ENCODE data around the gene CEP89. TPM values are rescaled to one million over a fixed set of nuclear protein-coding genes. Genes with fewer than 3 reads are reported as not detected.

The CEP89 gene
- total RNA-seq, 1 donor from 2014 or later: 29.0 TPM

DNA sequence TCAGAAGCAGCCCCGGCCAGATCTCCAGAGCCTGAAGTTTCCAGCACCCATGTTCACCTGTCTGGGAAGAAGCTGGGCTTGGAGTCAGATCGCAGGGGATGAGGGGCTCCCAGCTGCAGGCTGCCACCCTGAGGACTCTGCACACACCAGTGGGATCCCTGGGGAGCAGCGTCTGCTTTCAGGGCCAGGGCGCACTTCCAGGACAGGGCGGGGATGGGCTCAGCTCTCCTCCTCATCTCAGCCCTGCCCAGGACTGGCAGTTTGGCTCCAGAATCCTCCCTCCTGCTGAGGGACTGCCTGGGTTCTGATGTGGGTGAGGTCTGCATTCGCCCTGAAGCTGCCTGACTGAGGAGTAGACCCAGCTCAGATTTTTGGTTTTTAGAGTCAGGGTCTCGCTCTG lies 105.7 kb downstream of the CEP89 start:
- no peaks in the 10 kb centered on the region for H3K36me3 Mint-ChIP-seq
- no peak overlapping the region for H3K4me3 Mint-ChIP-seq
- H3K9me3 Mint-ChIP-seq: no peaks in the 10 kb centered on the region
- no peak for DNase-seq (ENCODE audit: low spot score in 2 of 2, unreplicated experiment in 2 of 2)
- H3K4me1 Mint-ChIP-seq: no peaks in the 10 kb centered on the region
- TF ChIP-seq, protein P1, sequence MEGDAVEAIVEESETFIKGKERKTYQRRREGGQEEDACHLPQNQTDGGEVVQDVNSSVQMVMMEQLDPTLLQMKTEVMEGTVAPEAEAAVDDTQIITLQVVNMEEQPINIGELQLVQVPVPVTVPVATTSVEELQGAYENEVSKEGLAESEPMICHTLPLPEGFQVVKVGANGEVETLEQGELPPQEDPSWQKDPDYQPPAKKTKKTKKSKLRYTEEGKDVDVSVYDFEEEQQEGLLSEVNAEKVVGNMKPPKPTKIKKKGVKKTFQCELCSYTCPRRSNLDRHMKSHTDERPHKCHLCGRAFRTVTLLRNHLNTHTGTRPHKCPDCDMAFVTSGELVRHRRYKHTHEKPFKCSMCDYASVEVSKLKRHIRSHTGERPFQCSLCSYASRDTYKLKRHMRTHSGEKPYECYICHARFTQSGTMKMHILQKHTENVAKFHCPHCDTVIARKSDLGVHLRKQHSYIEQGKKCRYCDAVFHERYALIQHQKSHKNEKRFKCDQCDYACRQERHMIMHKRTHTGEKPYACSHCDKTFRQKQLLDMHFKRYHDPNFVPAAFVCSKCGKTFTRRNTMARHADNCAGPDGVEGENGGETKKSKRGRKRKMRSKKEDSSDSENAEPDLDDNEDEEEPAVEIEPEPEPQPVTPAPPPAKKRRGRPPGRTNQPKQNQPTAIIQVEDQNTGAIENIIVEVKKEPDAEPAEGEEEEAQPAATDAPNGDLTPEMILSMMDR (IDR thresholded peaks at IDR 0.05; ENCODE audit: unreplicated experiment): no peak
- H3K27me3 Mint-ChIP-seq (ENCODE audit: low read depth): no peaks in the 10 kb centered on the region
- no peak overlapping the region for H3K27ac Mint-ChIP-seq

DNA sequence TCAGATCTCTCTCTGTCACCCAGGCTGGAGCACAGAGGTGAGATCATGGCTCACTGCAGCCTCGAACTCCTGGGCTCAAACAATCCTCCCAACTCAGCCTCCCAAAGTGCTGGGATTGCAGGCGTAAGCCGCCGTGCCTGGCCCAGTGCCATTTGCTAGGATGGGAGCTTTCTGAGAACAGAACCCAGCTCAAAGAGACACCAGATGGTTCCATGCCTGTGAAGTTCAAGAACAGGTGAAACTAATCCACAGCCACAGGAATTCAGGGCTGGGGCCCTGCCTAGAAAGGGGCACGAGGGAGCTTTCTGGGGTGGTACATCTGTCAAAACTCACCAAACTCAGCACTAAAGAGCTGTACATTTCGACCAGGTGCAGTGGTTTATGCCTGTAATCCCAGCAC lies 106.4 kb downstream of the CEP89 start:
- Mint-ChIP-seq H3K36me3 (no peaks in the 10 kb centered on the region), H3K4me3 (no peak overlapping the region), H3K27me3 (ENCODE audit: low read depth) (no peaks in the 10 kb centered on the region), H3K9me3 (no peaks in the 10 kb centered on the region), H3K27ac (no peak overlapping the region), H3K4me1 (no peaks in the 10 kb centered on the region)
- no peak for DNase-seq (ENCODE audit: low spot score in 2 of 2, unreplicated experiment in 2 of 2)
- TF ChIP-seq, protein P1 (IDR thresholded peaks at IDR 0.05; ENCODE audit: unreplicated experiment): no peak

GRCh38 chr19:32864318-32865007 lies 107.3 kb downstream of the CEP89 start:
- H3K4me3 Mint-ChIP-seq: no peak overlapping the region
- H3K27ac Mint-ChIP-seq: no peak overlapping the region
- no peaks in the 10 kb centered on the region for H3K36me3 Mint-ChIP-seq
- H3K9me3 Mint-ChIP-seq: no peaks in the 10 kb centered on the region
- no peaks in the 10 kb centered on the region for H3K27me3 Mint-ChIP-seq (ENCODE audit: low read depth)
- TF ChIP-seq, protein P1 (IDR thresholded peaks at IDR 0.05; ENCODE audit: unreplicated experiment): no peak
- no peak for DNase-seq (ENCODE audit: low spot score in 2 of 2, unreplicated experiment in 2 of 2)
- no peaks in the 10 kb centered on the region for H3K4me1 Mint-ChIP-seq

DNA sequence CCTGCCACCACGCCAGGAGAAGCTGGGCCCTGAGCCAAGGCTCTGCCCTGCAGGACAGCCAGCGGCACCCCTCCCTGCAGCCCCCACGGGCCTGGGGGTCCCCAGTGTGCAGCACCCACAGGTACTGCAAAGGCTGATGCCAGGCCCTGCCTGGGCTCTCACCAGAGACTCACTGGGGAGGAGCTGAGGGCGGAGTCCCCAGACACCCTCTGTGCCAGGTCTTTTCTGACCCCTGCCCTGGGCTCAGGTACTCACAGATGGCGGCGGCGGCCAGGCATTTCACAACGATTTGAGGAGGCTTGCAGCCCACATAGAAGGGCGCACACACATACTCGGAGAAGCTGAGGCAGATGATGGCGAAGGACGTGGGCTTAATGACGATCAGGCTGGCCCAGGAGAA lies 107.9 kb downstream of the CEP89 start:
- no peak for DNase-seq (ENCODE audit: low spot score in 2 of 2, unreplicated experiment in 2 of 2)
- TF ChIP-seq, protein P1 (IDR thresholded peaks at IDR 0.05; ENCODE audit: unreplicated experiment): no peak
- no peak overlapping the region for H3K27ac Mint-ChIP-seq
- H3K4me1 Mint-ChIP-seq: no peaks in the 10 kb centered on the region
- no peak overlapping the region for H3K4me3 Mint-ChIP-seq
- no peaks in the 10 kb centered on the region for H3K9me3 Mint-ChIP-seq
- H3K36me3 Mint-ChIP-seq: no peaks in the 10 kb centered on the region
- no peaks in the 10 kb centered on the region for H3K27me3 Mint-ChIP-seq (ENCODE audit: low read depth)

DNA sequence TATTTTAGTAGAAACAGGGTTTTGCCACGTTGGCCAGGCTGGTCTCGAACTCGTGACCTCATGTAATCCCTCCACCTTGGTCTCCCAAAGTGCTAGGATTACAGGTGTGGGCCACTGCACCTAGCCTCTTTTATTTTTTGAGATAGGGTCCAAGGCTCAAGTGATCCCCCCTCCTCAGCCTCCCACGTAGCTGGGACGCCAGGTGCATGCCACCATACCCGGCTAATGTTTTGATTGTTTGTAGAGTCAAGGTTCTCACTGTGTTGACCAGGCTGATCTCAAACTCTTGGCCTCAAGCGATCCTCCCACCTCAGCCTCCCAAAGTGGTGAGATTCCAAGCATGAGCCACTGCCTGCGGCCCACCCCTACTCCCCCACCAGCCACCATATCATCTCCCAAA lies 108.5 kb downstream of the CEP89 start:
- Mint-ChIP-seq H3K27me3 (ENCODE audit: low read depth) (no peaks in the 10 kb centered on the region), H3K9me3 (no peaks in the 10 kb centered on the region), H3K4me3 (no peak overlapping the region), H3K27ac (no peak overlapping the region), H3K4me1 (no peaks in the 10 kb centered on the region), H3K36me3 (no peaks in the 10 kb centered on the region)
- TF ChIP-seq, protein P1 (IDR thresholded peaks at IDR 0.05; ENCODE audit: unreplicated experiment): no peak
- no peak for DNase-seq (ENCODE audit: low spot score in 2 of 2, unreplicated experiment in 2 of 2)
